HG02970 (cell line): Measurements from ENCODE around the gene TBCA.
"Not testable (repeated sequence)": the region's sequence is repeated elsewhere in the genome, so short reads cannot be mapped to it uniquely, and the experiment has no call there.

ENCODE experiments used
- ATAC-seq: cut with Tn5 transposase; IDR thresholded peaks from one replicate; pipeline ENCODE4 v1.9.1; 2021; ENCODE audit warnings: mild to moderate bottlenecking, moderate library complexity, moderate number of reproducible peaks; ENCODE audit not compliant: unreplicated experiment, low FRiP score

Gene TBCA

DNA sequence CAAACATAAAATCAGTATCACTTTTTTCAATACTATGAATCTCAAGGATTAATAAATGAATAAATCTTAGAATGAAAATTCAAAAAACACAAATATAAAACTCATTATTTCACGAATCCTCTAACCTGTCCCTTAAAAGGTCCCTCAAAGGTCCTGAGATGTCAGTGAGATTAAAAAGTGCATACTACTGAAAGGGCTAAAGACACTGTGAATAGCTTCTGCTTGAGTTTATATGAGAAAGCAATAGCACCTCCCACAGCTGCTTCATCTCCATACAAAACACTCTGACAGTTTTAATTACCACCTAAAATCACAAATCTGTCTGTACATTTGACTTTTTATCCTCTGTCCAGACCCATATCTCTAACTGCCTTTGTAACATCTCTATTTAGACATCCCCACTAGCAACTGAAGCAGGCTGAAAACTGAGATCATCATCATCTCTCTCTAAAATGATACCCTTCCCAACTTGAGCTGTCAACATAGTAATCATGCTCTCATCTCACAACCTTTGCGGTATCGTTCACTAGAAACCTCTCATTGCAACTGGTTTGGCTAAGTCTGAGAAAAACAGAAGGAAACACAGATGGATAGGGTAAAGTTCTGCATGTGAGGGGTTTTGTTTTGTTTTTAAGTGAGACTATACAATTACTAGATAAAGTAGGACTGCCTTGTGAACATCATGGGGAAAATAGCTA is 56.3 kb downstream of the TBCA start:
- ATAC-seq = no peak

DNA sequence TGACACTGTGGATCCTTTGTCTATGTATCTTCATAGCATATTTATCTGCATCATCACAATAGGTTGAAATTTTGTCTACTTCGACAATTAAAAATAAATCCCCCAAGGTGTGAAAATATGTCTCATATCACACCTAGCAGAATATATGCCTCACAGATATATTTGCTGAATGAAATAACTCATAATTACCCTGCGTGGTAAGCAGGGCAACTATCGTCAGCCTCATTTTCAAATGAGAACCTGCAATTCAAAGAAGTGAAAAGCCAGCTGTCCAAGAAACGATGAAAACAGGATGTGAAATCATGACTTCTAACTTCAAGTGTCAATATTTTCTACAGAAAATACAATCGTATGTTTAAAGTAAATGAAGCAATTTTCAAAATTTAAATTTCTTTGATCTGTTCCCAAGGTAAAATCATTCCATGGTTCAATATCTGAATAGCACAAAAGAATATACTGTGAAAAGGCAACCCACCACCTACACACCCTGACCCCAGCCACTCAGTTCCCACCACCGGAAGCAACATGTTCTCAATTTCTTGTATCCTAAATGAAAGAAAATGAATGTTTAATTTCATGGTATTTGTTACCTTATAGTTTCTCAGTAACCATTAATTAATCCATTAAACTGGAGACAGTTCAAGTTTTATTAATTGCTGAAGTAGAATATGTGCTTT is 57.1 kb downstream of the TBCA start:
- peak; percentile 68 for ATAC-seq

GRCh38 chr5:77709993-77710685 is 66.0 kb downstream of the TBCA start:
- no peak for ATAC-seq

- no peak for ATAC-seq
Measured at GRCh38 chr5:77709340-77709739, 66.8 kb downstream of the TBCA start.

DNA sequence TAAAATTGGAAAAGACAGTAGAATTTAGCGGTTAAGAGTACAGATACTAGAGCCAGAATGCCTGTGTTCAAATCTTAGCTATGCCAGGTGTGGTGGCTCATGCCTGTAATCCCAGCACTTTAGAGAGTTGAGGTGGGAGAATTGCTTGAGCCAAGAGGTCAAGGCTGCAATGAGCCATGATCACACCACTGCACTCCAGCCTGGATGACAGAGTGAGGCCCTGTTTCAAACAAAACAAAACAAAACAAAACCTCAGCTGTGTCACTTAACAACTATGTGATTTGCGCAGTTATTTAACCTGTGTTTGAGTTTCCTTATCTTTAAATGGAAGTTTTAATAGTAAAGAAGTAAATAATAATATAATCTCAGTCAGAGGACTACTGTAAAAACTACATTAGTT is 68.3 kb downstream of the TBCA start:
- no peak for ATAC-seq

- not testable (repeated sequence) for ATAC-seq
Measured at GRCh38 chr5:77699569-77699968, 76.6 kb downstream of the TBCA start.

DNA sequence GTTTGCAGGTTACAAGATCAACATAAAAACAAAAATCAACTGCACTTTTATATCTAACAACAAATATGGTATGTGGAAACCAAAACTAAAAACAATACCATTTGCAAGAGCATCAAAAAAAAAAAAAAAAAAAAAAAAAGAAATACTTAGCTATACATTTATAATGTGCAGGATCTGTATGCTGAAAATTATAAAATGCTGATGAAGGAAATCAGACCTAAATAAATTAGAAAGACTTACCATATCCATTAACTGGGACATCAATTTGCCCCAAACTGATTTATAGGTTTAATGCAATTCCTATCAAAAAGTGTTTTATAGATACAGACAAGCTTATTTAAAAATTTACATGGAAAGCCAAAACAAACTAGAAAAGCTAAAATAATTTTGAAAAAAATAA is 77.2 kb downstream of the TBCA start:
- ATAC-seq = no peak

GRCh38 chr5:77697692-77698091 is 78.4 kb downstream of the TBCA start:
- ATAC-seq = no peak

DNA sequence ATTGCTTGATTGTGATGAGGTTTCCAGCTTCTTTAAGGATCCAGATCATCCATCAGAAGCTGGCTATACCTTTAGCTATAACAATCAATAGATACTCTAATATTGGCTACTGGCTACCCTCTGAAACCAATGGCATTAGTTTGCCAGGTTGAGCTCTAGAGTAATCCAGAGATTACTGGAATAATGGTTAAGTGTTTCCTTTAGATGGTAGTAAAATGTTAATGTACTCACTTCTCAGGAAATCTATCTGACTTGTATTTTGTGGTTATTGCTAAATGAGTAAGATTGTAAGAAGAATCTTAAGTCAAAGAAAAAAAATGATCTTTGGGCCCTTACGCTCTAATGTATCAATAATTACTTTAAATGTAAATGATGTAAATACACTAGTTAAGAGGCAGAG is 80.0 kb downstream of the TBCA start:
- no peak for ATAC-seq

DNA sequence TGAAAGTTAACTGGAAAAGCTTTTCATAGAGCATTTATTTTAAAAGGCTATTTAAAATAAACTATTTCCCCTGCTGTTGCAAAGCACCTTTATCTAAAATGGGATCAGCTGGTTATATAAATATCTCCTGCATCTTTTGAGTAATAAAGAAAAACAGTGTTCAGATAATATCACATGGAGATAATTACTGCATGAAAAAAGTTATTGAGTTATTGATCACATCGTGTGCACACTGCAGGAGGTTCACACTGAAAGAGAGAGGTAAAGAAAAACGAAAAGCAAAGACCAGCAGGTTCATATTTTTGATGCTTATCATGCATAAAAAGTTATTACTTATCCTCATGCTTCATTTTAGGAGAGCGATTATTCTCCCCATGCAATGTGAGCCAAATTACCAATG is 82.2 kb downstream of the TBCA start:
- no peak for ATAC-seq

- ATAC-seq = no peak
Measured at GRCh38 chr5:77683171-77683732, 92.9 kb downstream of the TBCA start.

- no peak for ATAC-seq
Measured at GRCh38 chr5:77670526-77670925, 105.6 kb downstream of the TBCA start.

DNA sequence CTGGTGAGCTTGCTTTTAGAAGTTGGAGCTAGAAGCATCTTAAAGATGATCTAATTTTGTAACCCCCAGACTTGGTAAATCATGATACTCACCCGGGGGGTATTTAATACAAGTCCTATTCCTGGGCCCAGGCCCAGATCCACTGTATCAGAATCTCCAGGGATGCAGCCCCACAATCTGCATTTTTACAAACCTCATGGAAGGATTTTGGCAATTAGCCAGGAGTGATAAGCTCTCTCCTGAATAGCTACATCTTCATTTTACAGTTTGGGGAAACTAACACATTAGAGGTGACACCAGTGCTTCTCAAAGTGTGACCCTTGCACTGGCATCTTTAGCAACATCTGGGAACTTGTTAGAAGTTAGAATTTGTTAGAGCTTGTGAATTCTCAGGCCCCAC is 106.5 kb downstream of the TBCA start:
- no peak for ATAC-seq

GRCh38 chr5:77663090-77663863 is 112.9 kb downstream of the TBCA start:
- ATAC-seq = no peak

GRCh38 chr5:77662635-77663034 is 113.5 kb downstream of the TBCA start:
- no peak for ATAC-seq

DNA sequence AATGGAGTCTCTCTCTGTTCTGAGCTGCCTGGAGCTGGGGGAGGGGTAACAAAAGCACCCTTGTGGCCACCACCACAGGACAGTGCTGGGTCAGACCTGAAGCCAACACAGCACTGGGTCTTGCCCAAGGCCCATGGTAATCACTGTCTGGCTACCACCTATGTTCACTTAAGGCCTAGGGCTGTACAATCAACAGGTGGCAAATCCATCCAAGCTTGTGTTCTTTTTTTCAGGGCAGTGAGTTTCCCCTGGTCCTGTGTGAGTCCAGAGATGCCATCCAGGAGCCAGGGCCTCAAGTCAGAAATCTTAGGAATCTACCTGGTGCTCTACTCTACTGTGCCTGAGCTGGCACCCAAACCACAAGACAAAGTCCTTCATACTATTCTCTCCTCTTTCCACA is 117.5 kb downstream of the TBCA start:
- no peak for ATAC-seq

GRCh38 chr5:77651343-77651742 is 124.8 kb downstream of the TBCA start:
- no peak for ATAC-seq

DNA sequence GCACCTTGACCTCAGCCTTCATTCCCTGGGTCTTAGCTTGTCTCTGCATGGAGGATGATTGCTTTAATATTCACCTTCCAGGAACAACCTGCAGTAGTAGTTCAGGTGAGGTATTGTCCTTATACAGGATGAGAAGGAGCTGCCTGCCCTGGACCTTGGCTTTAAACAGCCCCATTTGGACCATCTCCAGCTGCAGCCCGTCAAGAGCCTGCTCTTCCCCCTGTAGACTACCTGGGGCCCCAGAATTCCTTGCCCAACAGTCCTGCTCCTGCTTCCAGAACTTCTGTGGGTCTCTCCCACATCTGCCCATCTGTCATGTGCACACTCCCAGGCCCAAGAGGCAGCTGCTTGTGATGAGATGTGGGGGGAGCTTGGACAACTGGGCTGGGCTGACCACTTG is 125.5 kb downstream of the TBCA start:
- ATAC-seq = no peak

GRCh38 chr5:77649776-77650175 is 126.4 kb downstream of the TBCA start:
- ATAC-seq = no peak

- ATAC-seq = no peak
Measured at GRCh38 chr5:77645995-77646639, 130.0 kb downstream of the TBCA start.
